ENCODE data around the gene KLK4.

- TF ChIP-seq CTCF (conservative IDR thresholded peaks at IDR 0.05; ENCODE audit: low read depth, low read length) (no peak), POLR2A (IDR thresholded peaks at IDR 0.05; ENCODE audit: low read depth, low read length) (no peak), CEBPB (IDR thresholded peaks at IDR 0.05; ENCODE audit: low read depth, low read length) (no peak)
Observed at GRCh38 chr19:50869479-50869878, 41.7 kb downstream of the KLK4 start.

Data from IMR-90 (cell line).